GM18505 (cell line): ENCODE data around the gene MRTFA.
"Not testable (repeated sequence)": the region's sequence is repeated elsewhere in the genome, so short reads cannot be mapped to it uniquely, and the experiment has no call there.

Experiments used
- ATAC-seq: cut with Tn5 transposase; IDR thresholded peaks from one replicate; pipeline ENCODE4 v1.9.1; 2021; ENCODE audit not compliant: unreplicated experiment
- POLR2A ChIP-seq: IDR thresholded peaks from 4 replicates; pipeline ENCODE4 v1.6.1; 2011; ENCODE audit warnings: borderline replicate concordance; ENCODE audit not compliant: insufficient read depth, insufficient read length; ENCODE audit errors: extremely low read depth

Gene MRTFA

DNA sequence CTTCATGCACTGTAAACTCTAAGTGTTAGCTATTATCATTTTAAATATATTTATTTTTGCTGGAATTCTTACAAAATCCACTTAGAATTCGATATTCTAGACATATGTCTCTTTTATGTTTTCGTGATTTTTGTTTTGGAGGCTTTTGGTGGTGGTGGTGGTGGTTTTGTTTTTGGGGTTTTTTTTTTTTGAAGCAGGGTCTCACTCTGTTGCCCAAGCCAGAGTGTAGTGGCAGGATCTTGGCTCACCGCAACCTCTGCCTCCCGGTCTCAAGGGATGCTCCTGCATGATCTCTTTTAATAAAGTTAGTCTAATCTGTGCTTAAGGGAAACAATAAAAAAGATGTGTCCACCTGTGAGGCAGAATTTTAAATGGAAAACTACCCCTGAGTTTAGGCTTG, 117.7 kb downstream of the MRTFA start:
- TF ChIP-seq POLR2A, result no peak
- ATAC-seq, result no peak

- ATAC-seq, result no peak
- no peak for TF ChIP-seq POLR2A
Measured at GRCh38 chr22:40517631-40518030, 118.9 kb downstream of the MRTFA start.

GRCh38 chr22:40516416-40516815, 120.1 kb downstream of the MRTFA start:
- ATAC-seq, result no peak

GRCh38 chr22:40512426-40513136, 123.9 kb downstream of the MRTFA start:
- TF ChIP-seq POLR2A, result no peak
- ATAC-seq, result no peak

More at GRCh38 chr22:40516416-40516815, 120.1 kb downstream of the MRTFA start:
- no peak for TF ChIP-seq POLR2A

DNA sequence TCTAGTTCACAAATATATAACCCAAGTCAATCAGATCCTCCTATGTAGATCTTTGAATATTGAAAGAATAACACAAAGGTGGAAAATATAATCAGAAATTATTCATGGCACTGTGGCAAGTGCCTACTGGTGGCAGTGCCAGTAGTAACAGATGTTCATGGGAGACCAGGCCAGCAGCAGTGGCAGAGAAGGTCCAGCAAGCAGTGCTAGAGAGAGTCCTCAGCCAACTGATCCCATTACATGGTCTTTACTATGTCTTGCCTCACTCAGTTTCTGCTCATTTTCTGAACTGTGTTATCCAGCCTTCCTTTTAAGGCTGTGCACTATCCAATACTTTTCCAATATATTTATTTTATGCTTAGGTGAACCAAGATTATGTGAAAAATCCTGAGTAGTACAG, 124.9 kb downstream of the MRTFA start:
- ATAC-seq, result no peak
- TF ChIP-seq POLR2A, result no peak

GRCh38 chr22:40510631-40511364, 125.7 kb downstream of the MRTFA start:
- TF ChIP-seq POLR2A, result no peak
- ATAC-seq, result no peak

DNA sequence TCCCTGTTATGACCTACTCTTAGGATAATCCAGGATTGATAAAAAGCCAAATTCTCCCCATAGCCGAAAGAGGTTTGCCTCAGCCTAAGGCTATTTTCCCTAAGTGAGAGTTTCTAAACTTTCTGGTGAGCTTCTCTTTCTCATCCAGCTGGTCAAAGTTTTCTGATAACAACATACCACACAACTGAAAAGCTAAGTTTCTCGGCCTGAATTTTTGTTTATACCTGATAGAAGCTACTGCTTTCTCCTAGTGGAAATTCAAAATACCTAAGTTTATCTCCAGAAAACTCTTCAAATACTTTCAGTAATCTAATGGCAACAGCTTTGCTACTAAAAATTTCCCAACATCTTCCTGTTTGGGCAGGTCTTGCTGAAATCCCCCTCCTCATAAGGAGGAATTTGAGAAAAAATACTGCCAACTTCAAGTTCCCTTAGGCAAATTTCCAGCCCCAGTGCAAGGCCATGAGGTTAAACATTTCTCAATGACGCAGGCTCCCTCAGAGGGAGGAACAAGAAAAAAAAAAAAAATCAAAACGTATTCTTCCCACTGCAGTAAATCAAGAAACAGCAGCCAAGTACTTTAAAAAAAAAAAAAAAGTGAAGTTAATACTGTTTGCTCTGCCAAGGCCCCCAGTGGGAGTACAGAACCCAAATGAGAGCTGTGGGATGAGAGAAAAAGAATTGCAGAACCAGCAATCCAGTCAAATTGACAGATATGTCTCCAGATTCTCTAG, 127.0 kb downstream of the MRTFA start:
- no peak for TF ChIP-seq POLR2A
- no peak for ATAC-seq

DNA sequence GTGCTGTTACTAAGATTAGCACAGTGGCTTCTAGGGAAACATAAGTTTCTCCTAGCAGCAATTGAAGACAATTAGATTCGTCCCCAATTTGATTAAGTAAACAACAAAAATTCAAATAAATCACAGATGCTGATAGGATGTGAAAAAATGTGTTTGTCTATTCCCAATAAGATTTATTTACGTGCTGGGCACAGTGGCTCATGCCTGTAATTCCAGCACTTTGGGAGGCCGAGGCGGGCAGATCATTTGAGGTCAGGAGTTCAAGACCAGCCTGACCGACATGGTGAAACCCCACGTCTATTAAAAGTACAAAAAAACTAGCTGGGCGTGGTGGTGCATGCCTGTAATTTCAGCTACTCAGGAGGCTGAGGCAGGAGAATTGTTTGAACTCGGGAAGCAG, 128.5 kb downstream of the MRTFA start:
- not testable (repeated sequence) for ATAC-seq

DNA sequence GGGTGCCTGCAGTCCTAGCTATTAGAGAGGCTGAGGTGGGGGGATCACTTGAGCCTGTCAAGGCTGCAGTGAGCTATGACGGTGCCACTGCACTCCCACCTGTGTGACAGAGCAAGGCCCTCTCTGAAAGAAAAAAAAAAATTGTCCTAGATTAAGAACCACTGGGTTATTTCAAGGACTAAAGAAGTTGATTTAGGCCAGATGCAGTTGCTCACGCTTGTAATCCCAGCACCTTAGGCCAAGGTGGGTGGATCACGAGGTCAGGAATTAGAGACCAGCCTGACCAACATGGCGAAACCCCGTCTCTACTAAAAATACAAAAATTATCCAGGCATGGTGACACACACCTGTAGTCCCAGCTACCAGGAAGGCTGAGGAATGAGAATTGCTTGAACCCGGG, 129.0 kb downstream of the MRTFA start:
- TF ChIP-seq POLR2A, result no peak
- ATAC-seq, result no peak

DNA sequence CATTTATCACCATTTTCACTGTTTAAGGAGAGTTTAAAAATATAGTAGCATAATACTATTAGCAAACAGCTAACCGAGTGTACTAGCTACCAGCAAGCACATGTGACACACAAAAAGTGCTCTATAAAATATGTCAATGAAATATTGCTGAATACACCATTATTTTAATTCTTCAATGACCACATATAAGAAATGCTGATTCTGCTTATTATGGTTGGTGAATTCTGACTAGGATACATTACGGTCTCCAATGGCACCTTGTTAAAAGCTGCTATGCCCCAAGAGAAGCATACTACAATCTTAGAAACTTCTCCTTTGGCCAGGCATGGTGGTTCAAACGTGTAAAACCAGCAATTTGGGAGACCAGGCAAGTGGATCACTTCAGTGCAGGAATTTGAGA, 129.8 kb downstream of the MRTFA start:
- TF ChIP-seq POLR2A, result no peak
- ATAC-seq, result no peak

DNA sequence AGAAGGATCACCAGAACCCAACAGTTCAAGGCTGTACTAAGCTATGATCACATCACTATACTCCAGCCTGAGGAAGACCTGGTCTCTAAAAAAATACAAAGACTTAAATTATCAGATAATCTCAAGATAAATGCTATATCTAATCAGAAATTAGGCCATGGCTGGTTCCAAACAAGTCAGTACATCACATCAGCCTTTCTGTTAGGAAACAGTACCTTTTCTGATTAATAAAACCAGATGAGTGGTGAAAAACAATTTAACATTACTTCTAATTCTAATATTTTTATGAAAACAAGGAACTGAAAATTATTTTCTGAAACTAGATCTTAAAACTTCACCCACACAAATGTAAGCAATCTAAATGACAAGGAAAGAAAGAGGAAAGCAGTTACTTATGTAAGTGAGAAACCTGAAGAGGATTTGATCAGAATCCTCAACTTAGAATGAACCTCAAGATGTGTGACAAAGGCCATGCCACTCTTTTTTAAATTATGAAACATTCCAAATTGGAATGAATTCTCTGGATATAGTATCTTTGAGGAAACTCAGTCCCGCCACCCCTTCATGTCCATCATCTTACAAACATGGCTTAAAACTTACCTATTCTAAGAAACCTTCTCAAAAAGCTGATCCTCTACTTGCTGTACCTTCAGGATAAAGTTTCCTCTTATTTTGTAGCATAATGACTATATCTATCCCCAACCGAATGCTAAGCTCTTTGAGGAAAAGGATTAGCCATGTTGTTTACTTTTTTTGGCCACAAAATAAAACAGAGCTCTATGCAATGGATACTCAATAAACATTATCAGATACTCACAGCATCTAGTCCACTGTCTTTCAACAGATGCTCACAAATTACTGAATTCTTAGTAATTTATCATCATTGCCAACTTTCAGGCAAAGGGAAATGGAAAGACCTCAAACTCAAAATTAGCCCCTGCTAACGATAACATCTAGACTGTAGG, 132.0 kb downstream of the MRTFA start:
- ATAC-seq, result no peak
- no peak for TF ChIP-seq POLR2A

GRCh38 chr22:40502919-40503318, 133.6 kb downstream of the MRTFA start:
- TF ChIP-seq POLR2A, result no peak
- ATAC-seq, result no peak

GRCh38 chr22:40500465-40500786, 136.1 kb downstream of the MRTFA start:
- ATAC-seq, result not testable (repeated sequence)

- no peak for ATAC-seq
- no peak for TF ChIP-seq POLR2A
Measured at GRCh38 chr22:40499209-40499623, 137.3 kb downstream of the MRTFA start.
